ENCODE results near the gene TMEM87A.
A peak's percentile ranks its signal among the peaks of the same experiment; 100 is the strongest.
"Not testable (repeated sequence)": the region's sequence is repeated elsewhere in the genome, so short reads cannot be mapped to it uniquely, and the experiment has no call there.

Gene TMEM87A

GRCh38 chr15:42272939-42273899, at the start of gene TMEM87A, which contains the start of gene GANC:
Gene TMEM87A, minus strand, starts transcription at chr15:42273433. Its CDS starts 35 bp downstream, at chr15:42273398.
Gene GANC, plus strand, starts transcription at chr15:42273201. Its CDS starts 1,281 bp downstream, at chr15:42274482.
- Histone ChIP-seq H3K27ac (peak within 1 kb of the TSS; percentile 73), H3K9ac (peak within 1 kb of the TSS; percentile 70), H4K20me1 (ENCODE audit: insufficient read depth) (no peaks in the 10 kb centered on the region), H3K79me2 (ENCODE audit: insufficient read depth, low read depth) (peaks cover 71% of the 10 kb centered on the region), H3K4me3 (IDR thresholded peaks at IDR 0.05; ENCODE audit: insufficient read depth, low read depth, low read length) (no peak within 1 kb of the TSS), H3K27me3 (ENCODE audit: insufficient read depth, low read depth) (no peaks in the 10 kb centered on the region), H2AFZ (ENCODE audit: low read depth) (peak within 1 kb of the TSS; percentile 60), H3K4me1 (ENCODE audit: low read depth, poor library complexity, severe bottlenecking) (peaks cover 33% of the 10 kb centered on the region), H3K4me2 (peak within 1 kb of the TSS; percentile 89), H3K36me3 (ENCODE audit: insufficient read depth) (no peaks in the 10 kb centered on the region)
- no peak for TF ChIP-seq CTCF (conservative IDR thresholded peaks at IDR 0.05; ENCODE audit: low read depth, low read length)

GRCh38 chr15:42319206-42319605, 46.0 kb upstream of the TMEM87A start:
- H3K36me3 ChIP-seq (ENCODE audit: insufficient read depth): no peaks in the 10 kb centered on the region
- no peaks in the 10 kb centered on the region for H4K20me1 ChIP-seq (ENCODE audit: insufficient read depth)
- H3K27me3 ChIP-seq (ENCODE audit: insufficient read depth, low read depth): no peaks in the 10 kb centered on the region
- H3K27ac ChIP-seq: no peak overlapping the region
- no peak for TF ChIP-seq CTCF (conservative IDR thresholded peaks at IDR 0.05; ENCODE audit: low read depth, low read length)
- H3K4me2 ChIP-seq: no peak overlapping the region
- H3K4me1 ChIP-seq (ENCODE audit: low read depth, poor library complexity, severe bottlenecking): no peaks in the 10 kb centered on the region
- H3K79me2 ChIP-seq (ENCODE audit: insufficient read depth, low read depth): no peaks in the 10 kb centered on the region
- H2AFZ ChIP-seq (ENCODE audit: low read depth): no peak overlapping the region
- H3K4me3 ChIP-seq (IDR thresholded peaks at IDR 0.05; ENCODE audit: insufficient read depth, low read depth, low read length): no peak overlapping the region
- H3K9ac ChIP-seq: no peak overlapping the region

GRCh38 chr15:42316282-42316805, 43.1 kb upstream of the TMEM87A start:
- not testable (repeated sequence) for H3K27ac ChIP-seq; H2AFZ ChIP-seq (ENCODE audit: low read depth); H3K36me3 ChIP-seq (ENCODE audit: insufficient read depth); H4K20me1 ChIP-seq (ENCODE audit: insufficient read depth); H3K4me3 ChIP-seq (IDR thresholded peaks at IDR 0.05; ENCODE audit: insufficient read depth, low read depth, low read length); H3K79me2 ChIP-seq (ENCODE audit: insufficient read depth, low read depth); H3K9ac ChIP-seq; H3K27me3 ChIP-seq (ENCODE audit: insufficient read depth, low read depth); H3K4me2 ChIP-seq; H3K4me1 ChIP-seq (ENCODE audit: low read depth, poor library complexity, severe bottlenecking)

GRCh38 chr15:42315521-42315920, 42.3 kb upstream of the TMEM87A start:
- no peaks in the 10 kb centered on the region for H3K27me3 ChIP-seq (ENCODE audit: insufficient read depth, low read depth)
- no peak overlapping the region for H3K27ac ChIP-seq
- no peak for TF ChIP-seq CTCF (conservative IDR thresholded peaks at IDR 0.05; ENCODE audit: low read depth, low read length)
- H3K79me2 ChIP-seq (ENCODE audit: insufficient read depth, low read depth): no peaks in the 10 kb centered on the region
- H2AFZ ChIP-seq (ENCODE audit: low read depth): no peak overlapping the region
- no peaks in the 10 kb centered on the region for H4K20me1 ChIP-seq (ENCODE audit: insufficient read depth)
- no peak overlapping the region for H3K4me3 ChIP-seq (IDR thresholded peaks at IDR 0.05; ENCODE audit: insufficient read depth, low read depth, low read length)
- no peaks in the 10 kb centered on the region for H3K4me1 ChIP-seq (ENCODE audit: low read depth, poor library complexity, severe bottlenecking)
- H3K9ac ChIP-seq: no peak overlapping the region
- no peak overlapping the region for H3K4me2 ChIP-seq
- no peaks in the 10 kb centered on the region for H3K36me3 ChIP-seq (ENCODE audit: insufficient read depth)

Data from KMS-11 (cell line).